Liver (tissue), 9 donors: ENCODE results near the gene SPDYE9. TPM values are rescaled to one million over a fixed set of nuclear protein-coding genes. Genes with fewer than 3 reads are reported as not detected.
"Not testable (repeated sequence)": the region's sequence is repeated elsewhere in the genome, so short reads cannot be mapped to it uniquely, and the experiment has no call there.

ENCODE experiments used
- DNase-seq: peaks from one replicate; pipeline ENCODE4 v3.0.0-alpha.2; 2017; ENCODE audit warnings: low spot score
- H3K27ac ChIP-seq, 2 donors: one replicate each; pipeline ENCODE4 v1.7.0; 2013; ENCODE audit warnings: inconsistent platforms in 2 of 2, low read length in 2 of 2, control low read depth in 1 of 2, low read depth in 1 of 2, mild to moderate bottlenecking in 1 of 2
- H3K27me3 ChIP-seq, 4 donors: one replicate each; pipeline versions ENCODE4 v1.6.1 to v1.7.0; 2013; ENCODE audit warnings: low read length in 3 of 4, inconsistent platforms in 1 of 4, mild to moderate bottlenecking in 1 of 4, moderate library complexity in 1 of 4; ENCODE audit not compliant: control insufficient read depth in 4 of 4, insufficient read depth in 4 of 4
- H3K36me3 ChIP-seq, 4 donors: one replicate each; pipeline versions ENCODE4 v1.6.1 to v1.7.0; 2013; ENCODE audit warnings: low read length in 3 of 4, mild to moderate bottlenecking in 3 of 4, low read depth in 1 of 4, moderate library complexity in 1 of 4; ENCODE audit not compliant: control insufficient read depth in 4 of 4, insufficient read depth in 3 of 4
- H3K4me1 ChIP-seq, 4 donors: one replicate each; pipeline versions ENCODE4 v1.6.1 to v1.7.0; 2013; ENCODE audit warnings: low read length in 3 of 4, mild to moderate bottlenecking in 3 of 4, moderate library complexity in 1 of 4; ENCODE audit not compliant: control insufficient read depth in 4 of 4, insufficient read depth in 4 of 4
- H3K4me3 ChIP-seq, 3 donors: one replicate each; pipeline versions ENCODE4 v1.6.1 to v1.7.0; 2013; ENCODE audit warnings: low read length in 3 of 3, control low read depth in 1 of 3, low read depth in 1 of 3, mild to moderate bottlenecking in 1 of 3
- H3K9ac ChIP-seq, 2 donors: one replicate each; pipeline ENCODE4 v1.7.0; 2013; ENCODE audit warnings: low read length in 2 of 2, mild to moderate bottlenecking in 2 of 2, moderate library complexity in 2 of 2, control low read depth in 1 of 2, low read depth in 1 of 2
- H3K9me3 ChIP-seq, 4 donors: one replicate each; pipeline versions ENCODE4 v1.6.1 to v1.7.0; 2013; ENCODE audit warnings: low read length in 3 of 4; ENCODE audit not compliant: control insufficient read depth in 4 of 4
- WGBS: extraction: QIAGEN DNeasy Blood & Tissue Kit; methylation state at CpG from one replicate; pipeline ENCODE4 v1.1.7; 2013; 5-methylcytosine and 5-hydroxymethylcytosine counted together
- polyA plus RNA-seq, 2 donors: library from polyadenylated mRNA; stranded (reverse) in 1 of 2; unstranded in 1 of 2; fragments of 200-250 nt in 1 of 2; fragments of >200 nt in 1 of 2; fragmentation: Nextera tagmentation in 1 of 2; extraction: Ambion mirVana in 1 of 2; gene quantifications; one replicate each; pipeline versions ENCODE4 v1.2.1 to v1.2.3, GENCODE V29; 2013 to 2015
- total RNA-seq, 2 donors: library from RNA; depleted of rRNA; stranded (reverse); fragments of >200 nt; gene quantifications; one replicate each; pipeline ENCODE4 v1.2.3, GENCODE V29; 2014
- donor health status: healthy.
- donor health status: healthy.
- donor health status: healthy.
- donor health status: healthy.
- donor health status: healthy.

SPDYE9 gene, protein sequence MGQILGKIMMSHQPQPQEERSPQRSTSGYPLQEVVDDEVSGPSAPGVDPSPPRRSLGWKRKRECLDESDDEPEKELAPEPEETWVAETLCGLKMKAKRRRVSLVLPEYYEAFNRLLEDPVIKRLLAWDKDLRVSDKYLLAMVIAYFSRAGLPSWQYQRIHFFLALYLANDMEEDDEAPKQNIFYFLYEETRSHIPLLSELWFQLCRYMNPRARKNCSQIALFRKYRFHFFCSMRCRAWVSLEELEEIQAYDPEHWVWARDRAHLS
- total RNA-seq (not detected), polyA plus RNA-seq (under 1 TPM in 1 of 2 donors, not detected in 1; 0.61 TPM)

GRCh38 chr7:73085938-73086337, at the start of gene SPDYE9:
Gene SPDYE9, minus strand, starts transcription at chr7:73086038. Its CDS starts 1,800 bp downstream, at chr7:73084238.
- not testable (repeated sequence) for H3K27me3 ChIP-seq, H3K27ac ChIP-seq, H3K36me3 ChIP-seq, H3K9me3 ChIP-seq, H3K4me1 ChIP-seq, H3K9ac ChIP-seq, DNase-seq, H3K4me3 ChIP-seq
- 88% methylated on average over 2 of the region's 8 CpGs for WGBS

GRCh38 chr7:73134866-73135265, 49.0 kb upstream of the SPDYE9 start:
- no CpG with 5 or more reads among the region's 2 CpGs for WGBS
- H3K27ac ChIP-seq, H3K27me3 ChIP-seq, H3K9ac ChIP-seq, H3K9me3 ChIP-seq, H3K4me1 ChIP-seq, DNase-seq, H3K36me3 ChIP-seq, H3K4me3 ChIP-seq: not testable (repeated sequence)

- not testable (repeated sequence) for H3K9ac ChIP-seq, H3K9me3 ChIP-seq, DNase-seq, H3K27ac ChIP-seq, H3K4me3 ChIP-seq, H3K36me3 ChIP-seq, H3K27me3 ChIP-seq, H3K4me1 ChIP-seq
- 99% methylated on average over 3 of the region's 7 CpGs for WGBS
Observed at GRCh38 chr7:73132651-73133217, 46.9 kb upstream of the SPDYE9 start.

GRCh38 chr7:73130612-73131011, 44.8 kb upstream of the SPDYE9 start:
- H3K9me3 ChIP-seq, H3K4me3 ChIP-seq, DNase-seq, H3K36me3 ChIP-seq, H3K27me3 ChIP-seq, H3K9ac ChIP-seq, H3K27ac ChIP-seq, H3K4me1 ChIP-seq: not testable (repeated sequence)
- WGBS: no CpG with 5 or more reads among the region's 2 CpGs

DNA sequence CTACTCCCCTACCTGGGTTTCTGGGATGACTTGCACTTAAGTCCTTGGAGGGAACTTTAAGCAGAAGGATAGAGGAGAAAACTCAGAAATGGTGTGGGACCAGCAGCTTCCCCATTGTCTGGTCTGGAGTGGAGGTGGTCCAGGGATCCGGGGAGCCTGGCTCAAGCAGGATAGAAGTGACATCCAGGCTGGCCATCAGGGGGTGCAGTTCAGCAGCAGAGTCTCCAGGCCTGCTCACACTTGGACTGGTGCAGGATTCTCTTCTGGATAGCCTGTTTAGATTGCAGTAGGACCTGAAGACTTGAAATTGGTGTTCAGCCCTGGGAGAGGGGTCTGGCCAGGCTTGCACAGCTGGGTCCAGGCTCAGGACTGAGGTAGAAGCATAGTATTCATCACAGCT, 38.3 kb upstream of the SPDYE9 start:
- WGBS: no CpG with 5 or more reads among the region's 1 CpG
- not testable (repeated sequence) for H3K4me1 ChIP-seq

GRCh38 chr7:73122778-73123447, 37.1 kb upstream of the SPDYE9 start:
- 93% methylated on average over 2 of the region's 4 CpGs for WGBS

More for the DNA sequence above, 38.3 kb upstream of the SPDYE9 start:
- DNase-seq, H3K9ac ChIP-seq, H3K27me3 ChIP-seq, H3K9me3 ChIP-seq, H3K4me3 ChIP-seq, H3K27ac ChIP-seq, H3K36me3 ChIP-seq: not testable (repeated sequence)

DNA sequence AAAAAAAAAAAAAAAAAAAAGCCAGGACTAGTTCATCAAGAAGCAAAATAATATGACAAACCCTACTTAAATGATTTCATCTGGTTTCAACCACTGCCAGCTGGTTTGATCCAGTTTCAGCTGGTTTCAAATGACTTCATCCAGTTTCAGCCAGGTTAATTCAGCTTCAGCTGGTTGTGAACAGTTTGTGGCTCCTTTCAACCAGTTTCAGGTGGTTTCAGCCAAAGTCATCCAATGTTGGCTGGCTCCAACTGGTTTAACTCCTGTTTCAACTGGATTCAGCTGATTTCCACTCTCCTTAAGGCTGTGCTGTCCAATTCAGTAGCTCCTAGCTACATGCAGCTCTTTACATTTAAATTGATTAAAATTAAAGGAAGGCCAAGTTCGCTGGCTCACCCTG, 32.3 kb upstream of the SPDYE9 start:
- no CpG with 5 or more reads among the region's 1 CpG for WGBS
- not testable (repeated sequence) for H3K9ac ChIP-seq, H3K4me1 ChIP-seq, H3K36me3 ChIP-seq, DNase-seq, H3K9me3 ChIP-seq, H3K4me3 ChIP-seq, H3K27me3 ChIP-seq, H3K27ac ChIP-seq

More at GRCh38 chr7:73122778-73123447, 37.1 kb upstream of the SPDYE9 start:
- not testable (repeated sequence) for H3K4me3 ChIP-seq, DNase-seq, H3K9ac ChIP-seq, H3K36me3 ChIP-seq, H3K9me3 ChIP-seq, H3K27me3 ChIP-seq, H3K4me1 ChIP-seq, H3K27ac ChIP-seq

- no CpG with 5 or more reads among the region's 8 CpGs for WGBS
- H3K4me1 ChIP-seq, H3K9ac ChIP-seq, H3K27me3 ChIP-seq, H3K36me3 ChIP-seq, H3K27ac ChIP-seq, H3K9me3 ChIP-seq, H3K4me3 ChIP-seq, DNase-seq: not testable (repeated sequence)
Observed at GRCh38 chr7:73057811-73058210, 28.0 kb downstream of the SPDYE9 start, which contains the start of gene SPDYE11. Gene SPDYE11, minus strand, starts transcription at chr7:73057911. Its CDS starts 1,800 bp downstream, at chr7:73056111.
